Measurements from ENCODE around the gene EFNA5. TPM values are rescaled to one million over a fixed set of nuclear protein-coding genes. Genes with fewer than 3 reads are reported as not detected.
"Not testable (repeated sequence)": the region's sequence is repeated elsewhere in the genome, so short reads cannot be mapped to it uniquely, and the experiment has no call there.

EFNA5 gene
- total RNA-seq, 1 experiment from 2014 or later: 216 TPM

DNA sequence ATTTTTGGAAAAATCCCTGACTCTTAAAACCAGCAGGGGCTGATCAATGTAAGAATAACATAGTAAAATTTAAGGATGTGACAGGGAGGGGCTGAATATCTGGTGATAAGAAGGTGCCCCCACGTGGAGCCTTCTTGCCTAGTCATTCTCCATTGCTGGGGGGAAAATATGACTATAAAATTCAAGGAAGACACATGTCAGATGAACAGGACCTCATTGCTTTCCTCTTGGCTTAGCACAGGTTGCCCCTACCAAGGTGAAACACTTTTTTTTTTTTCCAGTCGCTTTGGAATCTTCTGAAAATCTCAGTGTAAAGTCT is 310.9 kb downstream of the EFNA5 start:
- TF ChIP-seq, protein P1, sequence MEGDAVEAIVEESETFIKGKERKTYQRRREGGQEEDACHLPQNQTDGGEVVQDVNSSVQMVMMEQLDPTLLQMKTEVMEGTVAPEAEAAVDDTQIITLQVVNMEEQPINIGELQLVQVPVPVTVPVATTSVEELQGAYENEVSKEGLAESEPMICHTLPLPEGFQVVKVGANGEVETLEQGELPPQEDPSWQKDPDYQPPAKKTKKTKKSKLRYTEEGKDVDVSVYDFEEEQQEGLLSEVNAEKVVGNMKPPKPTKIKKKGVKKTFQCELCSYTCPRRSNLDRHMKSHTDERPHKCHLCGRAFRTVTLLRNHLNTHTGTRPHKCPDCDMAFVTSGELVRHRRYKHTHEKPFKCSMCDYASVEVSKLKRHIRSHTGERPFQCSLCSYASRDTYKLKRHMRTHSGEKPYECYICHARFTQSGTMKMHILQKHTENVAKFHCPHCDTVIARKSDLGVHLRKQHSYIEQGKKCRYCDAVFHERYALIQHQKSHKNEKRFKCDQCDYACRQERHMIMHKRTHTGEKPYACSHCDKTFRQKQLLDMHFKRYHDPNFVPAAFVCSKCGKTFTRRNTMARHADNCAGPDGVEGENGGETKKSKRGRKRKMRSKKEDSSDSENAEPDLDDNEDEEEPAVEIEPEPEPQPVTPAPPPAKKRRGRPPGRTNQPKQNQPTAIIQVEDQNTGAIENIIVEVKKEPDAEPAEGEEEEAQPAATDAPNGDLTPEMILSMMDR (IDR thresholded peaks at IDR 0.05; ENCODE audit: unreplicated experiment): no peak
- H3K27ac Mint-ChIP-seq (ENCODE audit: unreplicated experiment): peak overlapping the region; percentile 55
- BruUV-seq (replicated peaks): no TSS peak
- CTCF ChIA-PET: interaction anchor here (0.6 to 1.8 kb wide), 3 partner anchors 73 to 905 kb away, joined by 3 to 8 read pairs (median 4); no protein-coding TSS in a partner anchor
- H3K4me1 Mint-ChIP-seq (ENCODE audit: low read depth, unreplicated experiment): peaks cover 37% of the 10 kb centered on the region
- DNase-seq: peak; percentile 25
- no peaks in the 10 kb centered on the region for H3K27me3 Mint-ChIP-seq (ENCODE audit: unreplicated experiment)
- intact Hi-C loops (cut with micrococcal nuclease; ENCODE audit: unreplicated experiment): loop anchor here (10.0 kb wide), 1 partner anchor 415 kb away; no protein-coding TSS in a partner anchor
- H3K4me3 Mint-ChIP-seq (ENCODE audit: low read depth, unreplicated experiment): no peak overlapping the region
- H3K36me3 Mint-ChIP-seq (ENCODE audit: insufficient read depth, unreplicated experiment): peaks cover 3% of the 10 kb centered on the region
- no peaks in the 10 kb centered on the region for H3K9me3 Mint-ChIP-seq (ENCODE audit: low read depth, unreplicated experiment)

DNA sequence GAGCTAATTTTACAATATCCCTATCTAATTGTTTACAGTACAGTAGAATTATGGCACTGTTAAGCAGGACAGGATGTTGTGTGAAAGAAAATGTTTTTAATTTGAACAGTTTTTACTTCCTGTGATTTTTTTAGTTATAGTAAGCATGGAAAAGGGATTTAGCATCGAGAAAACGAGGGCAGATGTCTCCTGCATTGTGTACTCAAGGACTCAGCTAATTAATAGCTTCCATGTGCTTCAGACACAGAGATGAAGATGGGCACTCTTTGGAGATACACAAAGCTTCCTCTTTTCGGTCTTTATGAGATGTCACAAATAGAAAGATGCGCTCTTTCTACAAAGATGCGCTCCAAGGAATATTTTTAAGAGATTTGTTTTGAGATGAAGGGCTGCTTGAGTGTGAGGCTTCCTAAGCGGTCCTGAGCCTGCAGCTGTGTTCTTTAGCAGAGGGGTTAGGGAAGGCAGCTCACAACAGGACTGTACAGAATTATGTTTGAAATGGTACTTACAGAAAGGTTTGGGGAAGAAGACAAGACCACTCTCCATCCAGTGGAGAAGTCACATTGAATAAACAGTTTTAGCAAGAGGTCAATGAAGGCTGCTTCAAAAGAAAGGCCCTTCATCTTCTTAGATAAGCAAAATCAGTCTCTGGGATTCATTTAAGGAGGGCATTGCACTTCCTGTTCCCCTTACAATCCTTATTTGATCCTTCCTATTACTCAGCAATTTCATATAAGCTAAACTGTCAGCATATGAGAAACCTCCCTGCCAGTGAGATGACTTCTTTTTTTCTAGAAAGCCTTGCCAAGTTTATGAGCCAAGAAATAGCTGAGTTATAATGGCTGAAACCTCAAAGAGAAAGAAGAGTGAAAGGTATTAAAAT is 311.5 kb downstream of the EFNA5 start:
- Mint-ChIP-seq H3K9me3 (ENCODE audit: low read depth, unreplicated experiment) (no peaks in the 10 kb centered on the region), H3K27me3 (ENCODE audit: unreplicated experiment) (no peaks in the 10 kb centered on the region), H3K27ac (ENCODE audit: unreplicated experiment) (peak overlapping the region; percentile 55), H3K4me3 (ENCODE audit: low read depth, unreplicated experiment) (no peak overlapping the region), H3K4me1 (ENCODE audit: low read depth, unreplicated experiment) (peaks cover 32% of the 10 kb centered on the region), H3K36me3 (ENCODE audit: insufficient read depth, unreplicated experiment) (peaks cover 3% of the 10 kb centered on the region)
- BruUV-seq (replicated peaks): no TSS peak
- no peak for DNase-seq
- intact Hi-C loops (cut with micrococcal nuclease; ENCODE audit: unreplicated experiment): no loop called here
- TF ChIP-seq, protein P1 (IDR thresholded peaks at IDR 0.05; ENCODE audit: unreplicated experiment): no peak
- CTCF ChIA-PET: interaction anchor here (0.9 to 1.8 kb wide), 2 partner anchors 73 to 905 kb away, joined by 4 to 8 read pairs; no protein-coding TSS in a partner anchor

DNA sequence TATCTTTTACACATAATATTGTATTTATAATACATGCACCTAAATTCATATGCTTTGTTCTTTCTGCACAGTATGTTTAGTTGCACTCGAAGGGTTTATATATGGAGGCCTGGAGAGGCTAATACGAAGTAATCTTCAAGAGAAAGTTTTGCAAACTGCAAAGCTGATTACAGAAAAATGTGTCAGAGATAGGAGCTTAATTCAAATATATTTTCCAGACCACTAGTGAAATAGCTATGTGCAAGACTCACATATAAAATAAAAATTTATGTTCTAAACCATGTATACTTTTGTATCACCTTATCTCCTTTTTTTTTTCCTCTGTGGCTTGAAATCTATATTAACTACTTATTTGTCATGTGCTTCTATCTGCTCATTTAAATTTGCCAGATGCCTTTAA is 313.8 kb downstream of the EFNA5 start:
- Mint-ChIP-seq H3K27ac (ENCODE audit: unreplicated experiment) (no peak overlapping the region), H3K4me3 (ENCODE audit: low read depth, unreplicated experiment) (no peak overlapping the region), H3K36me3 (ENCODE audit: insufficient read depth, unreplicated experiment) (no peaks in the 10 kb centered on the region), H3K4me1 (ENCODE audit: low read depth, unreplicated experiment) (peaks cover 39% of the 10 kb centered on the region), H3K9me3 (ENCODE audit: low read depth, unreplicated experiment) (no peaks in the 10 kb centered on the region), H3K27me3 (ENCODE audit: unreplicated experiment) (no peaks in the 10 kb centered on the region)
- no TSS peak for BruUV-seq (replicated peaks)
- no peak for DNase-seq
- CTCF ChIA-PET: interaction anchor here (1.0 kb wide), 1 partner anchor 66 kb away, joined by 3 read pairs; no protein-coding TSS in a partner anchor
- TF ChIP-seq, protein P1 (IDR thresholded peaks at IDR 0.05; ENCODE audit: unreplicated experiment): no peak
- intact Hi-C loops (cut with micrococcal nuclease; ENCODE audit: unreplicated experiment): no loop called here

DNA sequence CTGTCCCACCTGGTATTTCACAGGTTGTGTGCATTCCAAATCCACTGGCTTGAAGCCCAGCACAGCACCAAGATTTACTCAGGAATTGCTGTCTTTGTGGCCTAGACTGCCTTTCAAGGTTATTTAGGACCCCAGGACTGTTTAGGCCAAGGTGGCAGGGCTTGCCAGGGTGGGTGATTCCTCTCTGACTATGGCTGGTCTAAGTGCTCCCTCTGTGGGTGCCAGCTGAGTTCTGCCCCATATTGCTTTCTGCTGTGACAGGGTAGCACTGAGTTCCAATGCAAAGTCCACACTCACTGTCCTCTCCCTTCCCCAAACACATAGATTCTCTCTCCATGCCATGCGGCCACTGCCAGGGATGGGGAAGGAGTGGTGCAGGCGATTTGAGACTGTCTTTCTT is 318.2 kb downstream of the EFNA5 start:
- TF ChIP-seq, protein P1 (IDR thresholded peaks at IDR 0.05; ENCODE audit: unreplicated experiment): peak; percentile 14
- CTCF ChIA-PET: interaction anchor here (0.7 kb wide), 1 partner anchor 10 kb away, joined by 4 read pairs; no protein-coding TSS in a partner anchor
- no peak for DNase-seq
- Mint-ChIP-seq H3K27me3 (ENCODE audit: unreplicated experiment) (no peaks in the 10 kb centered on the region), H3K9me3 (ENCODE audit: low read depth, unreplicated experiment) (no peaks in the 10 kb centered on the region), H3K4me1 (ENCODE audit: low read depth, unreplicated experiment) (peaks cover 12% of the 10 kb centered on the region), H3K4me3 (ENCODE audit: low read depth, unreplicated experiment) (no peak overlapping the region), H3K36me3 (ENCODE audit: insufficient read depth, unreplicated experiment) (no peaks in the 10 kb centered on the region), H3K27ac (ENCODE audit: unreplicated experiment) (no peak overlapping the region)
- no TSS peak for BruUV-seq (replicated peaks)
- intact Hi-C loops (cut with micrococcal nuclease; ENCODE audit: unreplicated experiment): loop anchor here (5.0 kb wide), 1 partner anchor 250 kb away; no protein-coding TSS in a partner anchor

DNA sequence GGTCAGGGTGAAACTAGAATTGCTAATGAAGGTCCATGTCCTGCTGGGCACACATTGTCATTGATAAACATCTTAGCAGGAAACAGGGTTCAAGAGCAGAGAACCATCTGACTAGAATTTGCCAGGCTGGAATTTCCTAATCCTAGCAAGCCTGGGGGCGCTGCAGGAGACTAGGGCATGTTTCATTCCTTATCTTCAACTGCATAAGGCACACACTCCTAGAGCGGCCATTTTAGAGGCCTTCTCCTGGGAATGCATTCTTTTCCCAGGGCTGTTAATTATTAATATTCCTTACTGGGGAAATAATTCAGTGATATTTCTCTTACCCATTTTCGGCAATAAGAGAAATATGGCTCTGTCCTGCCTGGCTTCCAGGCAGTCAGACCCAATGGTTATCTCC is 324.2 kb downstream of the EFNA5 start:
- DNase-seq; CTCF ChIA-PET; H3K4me3 Mint-ChIP-seq (ENCODE audit: low read depth, unreplicated experiment); H3K4me1 Mint-ChIP-seq (ENCODE audit: low read depth, unreplicated experiment); H3K9me3 Mint-ChIP-seq (ENCODE audit: low read depth, unreplicated experiment); H3K27ac Mint-ChIP-seq (ENCODE audit: unreplicated experiment); intact Hi-C loops (cut with micrococcal nuclease; ENCODE audit: unreplicated experiment); BruUV-seq (replicated peaks); H3K36me3 Mint-ChIP-seq (ENCODE audit: insufficient read depth, unreplicated experiment); H3K27me3 Mint-ChIP-seq (ENCODE audit: unreplicated experiment): not testable (repeated sequence)

All from Calu3 (cell line).